IMR-90 (cell line): ENCODE measurements around the gene TMEM213. TPM values are rescaled to one million over a fixed set of nuclear protein-coding genes. Genes with fewer than 3 reads are reported as not detected.

ENCODE experiments used
- ATAC-seq: fragments of 200-7000 bp; cut with Tn5 transposase; 2 replicates; pipeline ENCODE4 v1.9.1; 2020; ENCODE audit warnings: low read depth, mild to moderate bottlenecking, moderate library complexity
- BruUV-seq: library from RNA; stranded (reverse); fragments of 400-500 nt; replicated peaks from 2 replicates; lab custom pipeline; 2021; lab: Mats Ljungman, UMichigan
- CTCF ChIA-PET: fragments of 300-600 bp; formaldehyde crosslinking; extraction: SDS; loops from one replicate; lab custom pipeline; 2021; ENCODE audit warnings: antibody characterized with exemption; lab: Yijun Ruan, JAX
- POLR2A ChIA-PET: fragments of 300-600 bp; sonication (Branson Sonifier 250); formaldehyde crosslinking; loops from one replicate; lab custom pipeline; 2022; ENCODE audit warnings: antibody characterized with exemption; ENCODE audit not compliant: unreplicated experiment; lab: Charles Lee
- DNase-seq: peaks from one replicate; pipeline ENCODE4 v3.0.0; 2013
- H2AFZ ChIP-seq: replicated peaks from 2 replicates; pipeline ENCODE3; 2013; ENCODE audit warnings: low read length, mild to moderate bottlenecking; ENCODE audit not compliant: poor library complexity
- H2AK5ac ChIP-seq: 2 replicates; pipeline ENCODE4 v1.6.1; 2013; ENCODE audit warnings: low read depth, low read length, inconsistent platforms
- H2AK9ac ChIP-seq: replicated peaks from 2 replicates; pipeline ENCODE3; 2013; ENCODE audit warnings: mild to moderate bottlenecking, low read depth, low read length, moderate library complexity; ENCODE audit not compliant: poor library complexity
- H2BK120ac ChIP-seq: 2 replicates; pipeline ENCODE4 v1.6.1; 2013; ENCODE audit warnings: low read depth, low read length, inconsistent platforms
- H2BK15ac ChIP-seq: 3 replicates; pipeline ENCODE4 v1.6.1; 2013; ENCODE audit warnings: low read depth, low read length, inconsistent platforms
- H2BK20ac ChIP-seq: 2 replicates; pipeline ENCODE4 v1.6.1; 2013; ENCODE audit warnings: low read depth, mild to moderate bottlenecking, inconsistent platforms, low read length, moderate library complexity
- H2BK5ac ChIP-seq: 2 replicates; pipeline ENCODE4 v1.6.1; 2013; ENCODE audit warnings: mild to moderate bottlenecking, low read depth, low read length, inconsistent platforms; ENCODE audit not compliant: poor library complexity, severe bottlenecking
- H3K14ac ChIP-seq: replicated peaks from 2 replicates; pipeline ENCODE4 v1.6.1; 2013; ENCODE audit warnings: low read depth, low read length, inconsistent platforms
- H3K18ac ChIP-seq: 2 replicates; pipeline ENCODE4 v1.6.1; 2013; ENCODE audit warnings: low read depth, low read length, control low read depth
- H3K23ac ChIP-seq: 2 replicates; pipeline ENCODE4 v1.6.1; 2013; ENCODE audit warnings: low read depth, low read length, inconsistent platforms
- H3K27ac ChIP-seq: 2 replicates; pipeline ENCODE4 v1.5.1; 2013; ENCODE audit warnings: mild to moderate bottlenecking, control low read depth, low read length; ENCODE audit not compliant: insufficient read depth
- H3K27me3 ChIP-seq: 2 replicates; pipeline ENCODE4 v1.6.1; 2013; ENCODE audit warnings: low read length; ENCODE audit not compliant: control insufficient read depth, insufficient read depth
- H3K36me3 ChIP-seq: 2 replicates; pipeline ENCODE4 v1.6.1; 2013; ENCODE audit warnings: low read length, mixed read lengths; ENCODE audit not compliant: control insufficient read depth, insufficient read depth
- H3K4ac ChIP-seq: 2 replicates; pipeline ENCODE4 v1.6.1; 2013; ENCODE audit warnings: low read depth, low read length, inconsistent platforms
- H3K4me1 ChIP-seq: 2 replicates; pipeline ENCODE4 v1.6.1; 2013; ENCODE audit warnings: low read length, mixed read lengths; ENCODE audit not compliant: control insufficient read depth, insufficient read depth
- H3K4me2 ChIP-seq: 2 replicates; pipeline ENCODE4 v1.6.1; 2013; ENCODE audit warnings: low read depth, mild to moderate bottlenecking, control low read depth, low read length, moderate library complexity
- H3K4me3 ChIP-seq: 2 replicates; pipeline ENCODE4 v1.5.1; 2013; ENCODE audit warnings: low read depth, mild to moderate bottlenecking, control low read depth, low read length, moderate library complexity; ENCODE audit not compliant: insufficient read depth
- H3K56ac ChIP-seq: 2 replicates; pipeline ENCODE4 v1.6.1; 2013; ENCODE audit warnings: low read length, inconsistent platforms; ENCODE audit not compliant: insufficient read depth; ENCODE audit errors: extremely low read depth
- H3K79me1 ChIP-seq, 2 experiments: 2 replicates each; pipeline ENCODE4 v1.6.1; 2013; ENCODE audit warnings: low read length in 2 of 2, inconsistent platforms in 1 of 2, low read depth in 1 of 2
- H3K9ac ChIP-seq: 2 replicates; pipeline ENCODE4 v1.6.1; 2013; ENCODE audit warnings: low read depth, low read length, control low read depth
- H3K9me1 ChIP-seq: 2 replicates; pipeline ENCODE4 v1.6.1; 2013; ENCODE audit warnings: low read length, inconsistent platforms; ENCODE audit not compliant: insufficient read depth
- H3K9me3 ChIP-seq: 2 replicates; pipeline ENCODE4 v1.6.1; 2013; ENCODE audit warnings: low read length; ENCODE audit not compliant: control insufficient read depth, insufficient read depth
- H4K20me1 ChIP-seq: 2 replicates; pipeline ENCODE4 v1.6.1; 2013; ENCODE audit warnings: low read length, inconsistent platforms; ENCODE audit not compliant: insufficient read depth
- H4K5ac ChIP-seq: 2 replicates; pipeline ENCODE4 v1.6.1; 2013; ENCODE audit warnings: mild to moderate bottlenecking, low read depth, low read length, control low read depth
- H4K8ac ChIP-seq, 2 experiments: 2 replicates each; pipeline ENCODE4 v1.6.1; 2013; ENCODE audit warnings: low read depth in 2 of 2, low read length in 2 of 2, control low read depth in 1 of 2, inconsistent platforms in 1 of 2
- H4K91ac ChIP-seq: 2 replicates; pipeline ENCODE4 v1.6.1; 2013; ENCODE audit warnings: low read depth, low read length, inconsistent platforms; ENCODE audit not compliant: insufficient read depth
- BHLHE40 ChIP-seq: fragments of 150-350 bp; IDR thresholded peaks from 2 replicates; pipeline ENCODE4 v1.6.1; 2016; ENCODE audit warnings: mild to moderate bottlenecking, low read depth, low read length
- MAFK ChIP-seq: IDR thresholded peaks from 2 replicates; pipeline ENCODE4 v1.6.1; 2012; ENCODE audit warnings: low read depth, low read length, improper control_type of control experiment
- WGBS, 2 experiments: methylation state at CpG; one replicate each; pipeline versions ENCODE4 v1.1.5 to v1.1.7; 2013; ENCODE audit warnings: missing lambda C conversion rate in 2 of 2; ENCODE audit not compliant: insufficient read length in 1 of 2; ENCODE audit errors: extremely low coverage in 2 of 2; 5-methylcytosine and 5-hydroxymethylcytosine counted together
- dilution Hi-C: fragments of 300-500 bp; cut with HindIII; formaldehyde crosslinking; loops from one replicate; pipeline ENCODE4 v1.14.3; 2018; ENCODE audit warnings: low sequenced_read_pairs; ENCODE audit not compliant: unreplicated experiment
- in situ Hi-C: fragments of 300-500 bp; cut with MboI; formaldehyde crosslinking; loops from 3 replicates; pipeline ENCODE4 v1.14.3; 2019; ENCODE audit warnings: low sequenced_read_pairs, inconsistent platforms, mixed read lengths
- intact Hi-C: fragments of 100-400 bp; cut with micrococcal nuclease; formaldehyde crosslinking; loops from 2 replicates; pipeline ENCODE4 v1.10.0; 2022
- polyA plus RNA-seq, 3 experiments: library from polyadenylated mRNA; depleted of rRNA; stranded (reverse); fragments of >200 nt; gene quantifications; 2 replicates each; pipeline ENCODE4 v1.2.3, GENCODE V29; 2012; ENCODE audit warnings: low replicate concordance in 1 of 3
- total RNA-seq: library from RNA; depleted of rRNA; stranded (reverse); fragments of >200 nt; gene quantifications from 2 replicates; pipeline ENCODE4 v1.2.3, GENCODE V29; 2012
- TF ChIP-seq, protein P1 (sequence below): conservative IDR thresholded peaks from 2 replicates; pipeline ENCODE4 v1.5.1; 2012; ENCODE audit warnings: mild to moderate bottlenecking, low read depth, low read length, improper control_type of control experiment
- TF ChIP-seq, protein P2 (sequence below): fragments of 150-350 bp; IDR thresholded peaks from 2 replicates; pipeline ENCODE4 v1.6.1; 2016; ENCODE audit warnings: low read depth, mild to moderate bottlenecking, low read length, moderate library complexity, borderline replicate concordance
- TF ChIP-seq, protein P3 (sequence below): fragments of 150-350 bp; IDR thresholded peaks from 2 replicates; pipeline ENCODE4 v1.6.1; 2017; ENCODE audit warnings: mild to moderate bottlenecking, antibody characterized with exemption, low read length, low read depth

TMEM213 gene
- total and polyA plus RNA-seq, 2 of the 4 experiments (the other 2 are of a cell fraction), result not detected

DNA sequence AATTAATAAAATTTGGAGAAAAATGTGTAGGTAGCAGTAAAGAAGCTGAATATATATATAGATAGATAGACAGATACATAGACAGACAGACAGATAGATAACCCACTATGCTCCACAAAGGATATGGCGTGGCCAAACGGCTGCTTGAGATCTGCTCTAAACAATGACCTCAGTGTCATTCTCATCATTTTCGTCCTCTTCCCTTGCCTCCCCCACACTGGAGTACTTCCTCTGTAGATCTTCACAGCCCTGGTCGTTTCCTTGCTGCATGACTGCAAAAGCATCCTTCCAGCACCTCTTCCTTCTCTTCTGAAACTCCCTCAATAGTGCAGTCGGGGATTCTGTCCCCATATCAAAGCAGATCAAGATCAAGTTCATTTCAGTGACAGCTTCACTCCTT lies 35.8 kb downstream of the TMEM213 start:
- intact Hi-C loops (no loop called here), in situ Hi-C loops (no loop called here), dilution Hi-C loops (no loop called here)
- Histone ChIP-seq H3K56ac (no peak overlapping the region), H3K4me3 (no peak overlapping the region), H3K27ac (no peak overlapping the region), H3K27me3 (no peaks in the 10 kb centered on the region), H4K91ac (no peak overlapping the region), H2BK20ac (no peak overlapping the region), H4K5ac (no peak overlapping the region), H3K36me3 (no peaks in the 10 kb centered on the region), H2AFZ (no peak overlapping the region), H3K9me1 (0 out of 2 replicates have a peak, but pooled peaks cover 3% of the 10 kb centered on the region), H2AK5ac (no peak overlapping the region), H3K79me1 (no peaks in the 10 kb centered on the region), H3K23ac (no peak overlapping the region), H4K8ac (no peak overlapping the region), H4K20me1 (no peaks in the 10 kb centered on the region), H3K4ac (no peak overlapping the region), H3K4me2 (no peak overlapping the region), H3K9ac (no peak overlapping the region), H3K18ac (no peak overlapping the region), H2AK9ac (no peak overlapping the region), H3K9me3 (no peaks in the 10 kb centered on the region), H2BK5ac (no peak overlapping the region), H2BK120ac (no peak overlapping the region), H2BK15ac (no peak overlapping the region), H3K4me1 (no peaks in the 10 kb centered on the region), H3K14ac (no peak overlapping the region)
- TF ChIP-seq, protein P1, sequence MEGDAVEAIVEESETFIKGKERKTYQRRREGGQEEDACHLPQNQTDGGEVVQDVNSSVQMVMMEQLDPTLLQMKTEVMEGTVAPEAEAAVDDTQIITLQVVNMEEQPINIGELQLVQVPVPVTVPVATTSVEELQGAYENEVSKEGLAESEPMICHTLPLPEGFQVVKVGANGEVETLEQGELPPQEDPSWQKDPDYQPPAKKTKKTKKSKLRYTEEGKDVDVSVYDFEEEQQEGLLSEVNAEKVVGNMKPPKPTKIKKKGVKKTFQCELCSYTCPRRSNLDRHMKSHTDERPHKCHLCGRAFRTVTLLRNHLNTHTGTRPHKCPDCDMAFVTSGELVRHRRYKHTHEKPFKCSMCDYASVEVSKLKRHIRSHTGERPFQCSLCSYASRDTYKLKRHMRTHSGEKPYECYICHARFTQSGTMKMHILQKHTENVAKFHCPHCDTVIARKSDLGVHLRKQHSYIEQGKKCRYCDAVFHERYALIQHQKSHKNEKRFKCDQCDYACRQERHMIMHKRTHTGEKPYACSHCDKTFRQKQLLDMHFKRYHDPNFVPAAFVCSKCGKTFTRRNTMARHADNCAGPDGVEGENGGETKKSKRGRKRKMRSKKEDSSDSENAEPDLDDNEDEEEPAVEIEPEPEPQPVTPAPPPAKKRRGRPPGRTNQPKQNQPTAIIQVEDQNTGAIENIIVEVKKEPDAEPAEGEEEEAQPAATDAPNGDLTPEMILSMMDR, result no peak
- TF ChIP-seq, protein P2, sequence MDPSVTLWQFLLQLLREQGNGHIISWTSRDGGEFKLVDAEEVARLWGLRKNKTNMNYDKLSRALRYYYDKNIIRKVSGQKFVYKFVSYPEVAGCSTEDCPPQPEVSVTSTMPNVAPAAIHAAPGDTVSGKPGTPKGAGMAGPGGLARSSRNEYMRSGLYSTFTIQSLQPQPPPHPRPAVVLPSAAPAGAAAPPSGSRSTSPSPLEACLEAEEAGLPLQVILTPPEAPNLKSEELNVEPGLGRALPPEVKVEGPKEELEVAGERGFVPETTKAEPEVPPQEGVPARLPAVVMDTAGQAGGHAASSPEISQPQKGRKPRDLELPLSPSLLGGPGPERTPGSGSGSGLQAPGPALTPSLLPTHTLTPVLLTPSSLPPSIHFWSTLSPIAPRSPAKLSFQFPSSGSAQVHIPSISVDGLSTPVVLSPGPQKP, result no peak
- TF ChIP-seq BHLHE40 (no peak), MAFK (no peak)
- TF ChIP-seq, protein P3, sequence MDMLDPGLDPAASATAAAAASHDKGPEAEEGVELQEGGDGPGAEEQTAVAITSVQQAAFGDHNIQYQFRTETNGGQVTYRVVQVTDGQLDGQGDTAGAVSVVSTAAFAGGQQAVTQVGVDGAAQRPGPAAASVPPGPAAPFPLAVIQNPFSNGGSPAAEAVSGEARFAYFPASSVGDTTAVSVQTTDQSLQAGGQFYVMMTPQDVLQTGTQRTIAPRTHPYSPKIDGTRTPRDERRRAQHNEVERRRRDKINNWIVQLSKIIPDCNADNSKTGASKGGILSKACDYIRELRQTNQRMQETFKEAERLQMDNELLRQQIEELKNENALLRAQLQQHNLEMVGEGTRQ, result no peak
- no TSS peak for BruUV-seq
- CTCF ChIA-PET, result no interaction called here
- WGBS, 2 experiments, result 58% methylated on average over 1 of the region's 5 CpGs; no CpG with 5 or more reads in 1 of the 2 experiments
- POLR2A ChIA-PET, result no interaction called here
- DNase-seq (no peak), ATAC-seq (no peak)
